NOMO-1 treated with DMSO at 0.1 percent for 48 hours (cell line): ENCODE measurements around the gene ZNF415.
"Not testable (repeated sequence)": the region's sequence is repeated elsewhere in the genome, so short reads cannot be mapped to it uniquely, and the experiment has no call there.

ENCODE experiments used
- DNase-seq: peaks from one replicate; lab custom pipeline; 2025; ENCODE audit not compliant: unreplicated experiment; lab: John Stamatoyannopoulos, UW

Gene ZNF415

GRCh38 chr19:53132141-53132991, at the start of gene ZNF415:
Gene ZNF415, minus strand, starts transcription at chr19:53132910. Its CDS starts 10,234 bp downstream, at chr19:53122676.
- no peak for DNase-seq

GRCh38 chr19:53182202-53182601, 49.5 kb upstream of the ZNF415 start:
- DNase-seq = no peak

GRCh38 chr19:53177986-53178385, 45.3 kb upstream of the ZNF415 start:
- DNase-seq = no peak

- DNase-seq = no peak
Observed at GRCh38 chr19:53172889-53173288, 40.2 kb upstream of the ZNF415 start.

GRCh38 chr19:53165691-53166091, 33.0 kb upstream of the ZNF415 start:
- DNase-seq = no peak

- no peak for DNase-seq
Observed at GRCh38 chr19:53161123-53161522, 28.4 kb upstream of the ZNF415 start.

- no peak for DNase-seq
Observed at GRCh38 chr19:53160350-53160749, 27.6 kb upstream of the ZNF415 start.

- DNase-seq = no peak
Observed at GRCh38 chr19:53158119-53158656, 25.5 kb upstream of the ZNF415 start.

- no peak for DNase-seq
Observed at GRCh38 chr19:53157626-53158025, 24.9 kb upstream of the ZNF415 start.

GRCh38 chr19:53156850-53157249, 24.1 kb upstream of the ZNF415 start:
- DNase-seq = no peak

GRCh38 chr19:53147645-53148044, 14.9 kb upstream of the ZNF415 start:
- DNase-seq = no peak

GRCh38 chr19:53140351-53140750, 7.6 kb upstream of the ZNF415 start:
- DNase-seq = no peak

GRCh38 chr19:53136432-53136831, 3.7 kb upstream of the ZNF415 start:
- no peak for DNase-seq

- no peak for DNase-seq
Observed at GRCh38 chr19:53131727-53132126, 983 bp downstream of the ZNF415 start.

- no peak for DNase-seq
Observed at GRCh38 chr19:53131085-53131590, 1.6 kb downstream of the ZNF415 start.

- DNase-seq = no peak
Observed at GRCh38 chr19:53130506-53130905, 2.2 kb downstream of the ZNF415 start.

- not testable (repeated sequence) for DNase-seq
Observed at GRCh38 chr19:53126733-53127526, 5.8 kb downstream of the ZNF415 start.

- DNase-seq = no peak
Observed at GRCh38 chr19:53123400-53123799, 9.3 kb downstream of the ZNF415 start.

GRCh38 chr19:53112286-53112685, 20.4 kb downstream of the ZNF415 start:
- no peak for DNase-seq

- DNase-seq = no peak
Observed at GRCh38 chr19:53109527-53109926, 23.2 kb downstream of the ZNF415 start.
